H1 (cell line): ENCODE results near the gene IL13. TPM values are rescaled to one million over a fixed set of nuclear protein-coding genes. Genes with fewer than 3 reads are reported as not detected.

Source experiments
- CTCF ChIA-PET: fragments of 300-600 bp; sonication (Branson Sonifier 250); formaldehyde crosslinking; loops from one replicate; lab custom pipeline; 2021; ENCODE audit not compliant: partially characterized antibody; lab: Charles Lee
- POLR2A ChIA-PET: fragments of 300-600 bp; sonication (Branson Sonifier 250); formaldehyde crosslinking; loops from one replicate; lab custom pipeline; 2021; ENCODE audit warnings: inconsistent platforms; ENCODE audit not compliant: partially characterized antibody; lab: Charles Lee
- DNase-seq, 2 experiments: peaks; one replicate each; pipeline versions ENCODE4 v3.0.0 to v3.0.0-alpha.2; 2010 to 2022; ENCODE audit warnings: low spot score in 2 of 2, low read depth in 1 of 2, mixed read lengths in 1 of 2
- FAIRE-seq: peaks from 2 replicates; lab custom pipeline; 2011; peaks lifted over from hg19 to GRCh38; lab: Jason Lieb, UNC
- H2AFZ ChIP-seq: 2 replicates; pipeline ENCODE4 v1.8.1; 2012; ENCODE audit warnings: low read length, inconsistent platforms
- H2AK5ac ChIP-seq: 2 replicates; pipeline ENCODE4 v1.6.1; 2013; ENCODE audit warnings: low read depth, low read length
- H2BK120ac ChIP-seq: replicated peaks from 2 replicates; pipeline ENCODE3; 2013; ENCODE audit warnings: low read depth, low read length, inconsistent platforms
- H2BK12ac ChIP-seq: 2 replicates; pipeline ENCODE4 v1.6.1; 2013; ENCODE audit warnings: low read depth, low read length
- H2BK15ac ChIP-seq: 2 replicates; pipeline ENCODE4 v1.6.1; 2013; ENCODE audit warnings: low read length
- H2BK20ac ChIP-seq: 2 replicates; pipeline ENCODE4 v1.6.1; 2013; ENCODE audit warnings: low read length
- H2BK5ac ChIP-seq: 2 replicates; pipeline ENCODE4 v1.6.1; 2013; ENCODE audit warnings: low read depth, low read length
- H3K14ac ChIP-seq: 2 replicates; pipeline ENCODE4 v1.6.1; 2013; ENCODE audit warnings: inconsistent platforms; ENCODE audit not compliant: insufficient read length
- H3K18ac ChIP-seq: 2 replicates; pipeline ENCODE4 v1.6.1; 2013; ENCODE audit warnings: low read length; ENCODE audit errors: extremely low read depth
- H3K23ac ChIP-seq: 2 replicates; pipeline ENCODE4 v1.6.1; 2013; ENCODE audit warnings: inconsistent platforms; ENCODE audit not compliant: insufficient read length
- H3K23me2 ChIP-seq: 2 replicates; pipeline ENCODE4 v1.6.1; 2013; ENCODE audit warnings: low read depth, low read length
- H3K27ac ChIP-seq: 2 replicates; pipeline ENCODE4 v1.6.1; 2011; ENCODE audit warnings: low read depth, low read length, inconsistent platforms
- H3K27me3 ChIP-seq, 4 experiments: replicated peaks in 1 of 4; 1 replicate in 1 of 4; 2 replicates in 3 of 4; pipeline versions ENCODE4 v1.6.1 to v1.8.1; 2011 to 2013; ENCODE audit warnings: low read length in 3 of 4, mild to moderate bottlenecking in 3 of 4, inconsistent platforms in 2 of 4, mixed read lengths in 2 of 4, moderate library complexity in 1 of 4; ENCODE audit not compliant: control insufficient read depth in 3 of 4, insufficient read depth in 3 of 4; ENCODE audit errors: extremely low read depth in 1 of 4
- H3K36me3 ChIP-seq, 4 experiments: 2 replicates each; pipeline versions ENCODE4 v1.6.1 to v1.8.1; 2011 to 2013; ENCODE audit warnings: mild to moderate bottlenecking in 4 of 4, low read length in 3 of 4, moderate library complexity in 2 of 4, control low read depth in 1 of 4, inconsistent platforms in 1 of 4; ENCODE audit not compliant: insufficient read depth in 4 of 4, control insufficient read depth in 2 of 4
- H3K4ac ChIP-seq: replicated peaks from 2 replicates; pipeline ENCODE3; 2013; ENCODE audit warnings: low read length, low read depth, mixed read lengths, inconsistent platforms; ENCODE audit not compliant: insufficient read length
- H3K4me1 ChIP-seq, 4 experiments: replicated peaks in 1 of 4; 1 replicate in 1 of 4; 2 replicates in 3 of 4; pipeline versions ENCODE4 v1.6.1 to v1.8.1; 2011 to 2013; ENCODE audit warnings: low read length in 3 of 4, inconsistent platforms in 2 of 4, mixed read lengths in 1 of 4; ENCODE audit not compliant: insufficient read depth in 4 of 4, control insufficient read depth in 3 of 4
- H3K4me2 ChIP-seq, 2 experiments: 2 replicates each; pipeline versions ENCODE4 v1.6.1 to v1.8.1; 2011 to 2013; ENCODE audit warnings: low read depth in 2 of 2, low read length in 2 of 2, control low read depth in 1 of 2, inconsistent platforms in 1 of 2, mild to moderate bottlenecking in 1 of 2; ENCODE audit not compliant: insufficient read depth in 1 of 2
- H3K4me3 ChIP-seq, 4 experiments: fragments of 200-600, 300-600 bp in 1 of 4; sonication (generic), shearing (Covaris generic), sonication (Bioruptor Twin) in 1 of 4; 2 replicates each; pipeline versions ENCODE4 v1.5.1 to v1.8.1; 2011 to 2016; ENCODE audit warnings: low read length in 4 of 4, low read depth in 3 of 4, control low read depth in 2 of 4, inconsistent platforms in 2 of 4, mild to moderate bottlenecking in 2 of 4, mixed read lengths in 1 of 4, moderate library complexity in 1 of 4; ENCODE audit not compliant: insufficient read depth in 2 of 4; ENCODE audit errors: extremely low read depth in 1 of 4
- H3K56ac ChIP-seq: replicated peaks from 2 replicates; pipeline ENCODE3; 2013; ENCODE audit warnings: low read depth, mild to moderate bottlenecking, mixed read lengths, low read length, inconsistent platforms; ENCODE audit not compliant: insufficient read length
- H3K79me1 ChIP-seq: 2 replicates; pipeline ENCODE4 v1.6.1; 2013; ENCODE audit warnings: low read depth, low read length, control low read depth
- H3K79me2 ChIP-seq, 2 experiments: 2 replicates each; pipeline versions ENCODE4 v1.6.1 to v1.8.1; 2012 to 2013; ENCODE audit warnings: low read length in 2 of 2, mild to moderate bottlenecking in 2 of 2, inconsistent platforms in 1 of 2; ENCODE audit not compliant: insufficient read depth in 2 of 2, control insufficient read depth in 1 of 2
- H3K9ac ChIP-seq, 4 experiments: replicated peaks in 1 of 4; 1 replicate in 1 of 4; 2 replicates in 3 of 4; pipeline versions ENCODE4 v1.6.1 to v1.8.1; 2011 to 2013; ENCODE audit warnings: low read depth in 3 of 4, low read length in 3 of 4, control low read depth in 2 of 4, mild to moderate bottlenecking in 2 of 4, moderate library complexity in 2 of 4, inconsistent platforms in 1 of 4; ENCODE audit errors: extremely low read depth in 1 of 4
- H3K9me3 ChIP-seq, 2 experiments: 2 replicates each; pipeline versions ENCODE4 v1.6.1 to v1.8.1; 2012 to 2013; ENCODE audit warnings: mild to moderate bottlenecking in 2 of 2, moderate library complexity in 2 of 2, control low read depth in 1 of 2, inconsistent platforms in 1 of 2, low read depth in 1 of 2, low read length in 1 of 2, mixed read lengths in 1 of 2; ENCODE audit not compliant: insufficient read depth in 2 of 2
- H4K20me1 ChIP-seq, 2 experiments: replicated peaks in 1 of 2; 2 replicates each; pipeline versions ENCODE3 to v1.8.1; 2011 to 2013; ENCODE audit warnings: inconsistent platforms in 2 of 2, low read length in 2 of 2, mild to moderate bottlenecking in 1 of 2; ENCODE audit not compliant: insufficient read depth in 2 of 2, control insufficient read depth in 1 of 2
- H4K5ac ChIP-seq: 2 replicates; pipeline ENCODE4 v1.6.1; 2013; ENCODE audit warnings: low read length, low read depth, mixed read lengths, inconsistent platforms; ENCODE audit not compliant: insufficient read length
- H4K8ac ChIP-seq: 2 replicates; pipeline ENCODE4 v1.8.0; 2013; ENCODE audit warnings: mild to moderate bottlenecking, moderate library complexity, low read length, inconsistent platforms; ENCODE audit not compliant: insufficient read depth; ENCODE audit errors: extremely low read depth
- H4K91ac ChIP-seq: replicated peaks from 2 replicates; pipeline ENCODE3; 2013; ENCODE audit warnings: low read length, mixed read lengths, inconsistent platforms; ENCODE audit not compliant: insufficient read length
- CBX8 ChIP-seq: fragments of 300-800, 300-1000 bp; sonication (generic); IDR thresholded peaks from 2 replicates; pipeline ENCODE4 v1.7.1; 2016; ENCODE audit warnings: low read depth, low read length, borderline replicate concordance
- HDAC6 ChIP-seq: IDR thresholded peaks from one replicate; pipeline ENCODE4 v1.7.1; 2012; ENCODE audit warnings: low read depth, mild to moderate bottlenecking, inconsistent platforms, low read length, moderate library complexity
- RBBP5 ChIP-seq: IDR thresholded peaks from 2 replicates; pipeline ENCODE4 v1.7.1; 2012; ENCODE audit warnings: low read depth, mild to moderate bottlenecking, inconsistent platforms, low read length, moderate library complexity, borderline replicate concordance
- SIX5 ChIP-seq: IDR thresholded peaks from 2 replicates; pipeline ENCODE4 v1.6.1; 2011; ENCODE audit warnings: mild to moderate bottlenecking, low read depth, low read length
- SRF ChIP-seq: IDR thresholded peaks from 2 replicates; pipeline ENCODE4 v1.6.1; 2011; ENCODE audit warnings: mild to moderate bottlenecking, low read depth, low read length, moderate library complexity
- TAF1 ChIP-seq: IDR thresholded peaks from 2 replicates; pipeline ENCODE4 v1.6.1; 2011; ENCODE audit warnings: mild to moderate bottlenecking, low read depth, low read length
- WGBS, 2 experiments: shearing (Covaris generic) in 1 of 2; methylation state at CpG; one replicate each; pipeline versions ENCODE4 v1.1.6 to v1.1.7; 2013 to 2015; ENCODE audit warnings: low lambda C conversion rate in 2 of 2, mixed read lengths in 2 of 2, inconsistent platforms in 1 of 2, low coverage in 1 of 2, missing lambda C conversion rate in 1 of 2; ENCODE audit not compliant: insufficient replicate concordance in 2 of 2, insufficient coverage in 1 of 2, insufficient read length in 1 of 2; ENCODE audit errors: extremely low coverage in 1 of 2, missing lambda C conversion rate in 1 of 2; 5-methylcytosine and 5-hydroxymethylcytosine counted together
- polyA plus RNA-seq, 7 experiments: library from polyadenylated mRNA; depleted of rRNA in 3 of 7; stranded (reverse) in 5 of 7; unstranded in 2 of 7; fragments of >200 nt in 5 of 7; fragments of 200-250 nt in 2 of 7; gene quantifications; 1 replicate in 5 of 7; 2 replicates in 1 of 7; 4 replicates in 1 of 7; pipeline versions ENCODE4 v1.2.1 to v1.2.3, GENCODE V29; 2011 to 2013; ENCODE audit warnings: missing spikeins in 2 of 7, mixed read lengths in 2 of 7
- total RNA-seq: library from RNA; stranded (reverse); fragmentation: NEBNext Ultra II Directional; extraction: Animal tissue kit (Norgen Biotek cat#: 25700); gene quantifications from 2 replicates; pipeline ENCODE4 v1.2.1, GENCODE V29; 2021
- TF ChIP-seq, protein P1 (sequence below): IDR thresholded peaks from 2 replicates; pipeline ENCODE4 v1.6.1; 2012; ENCODE audit warnings: inconsistent platforms

The IL13 gene
- total and polyA plus RNA-seq, 2 of the 8 experiments (the other 6 are each of a cell fraction or from before 2014, with no cell fraction given), result not detected

DNA sequence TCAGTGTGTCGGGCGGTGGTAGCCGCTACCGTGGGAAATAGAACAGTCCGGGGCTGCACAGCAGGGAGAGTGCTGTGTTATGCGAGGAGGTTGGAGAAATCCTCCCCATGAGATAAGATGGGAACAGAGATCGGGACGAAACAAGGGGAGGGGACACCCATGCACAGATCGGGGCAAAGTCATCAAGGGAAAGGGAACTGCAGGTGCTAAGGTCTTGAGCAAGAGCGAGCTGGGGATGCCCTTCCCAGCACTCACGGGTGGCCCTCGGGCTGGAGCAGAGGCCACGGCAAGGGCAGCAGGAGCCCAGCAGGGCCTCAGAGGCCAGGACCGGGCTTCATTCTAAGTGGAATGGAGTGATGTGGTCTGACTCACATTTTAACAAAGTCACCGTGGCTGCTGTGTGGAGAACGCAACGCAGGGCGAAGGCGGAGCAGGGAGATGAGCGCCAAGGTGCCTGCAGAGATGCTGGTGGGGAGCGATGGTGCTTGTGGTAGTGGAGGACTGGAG is 7.7 kb downstream of the IL13 start:
- ChIA-PET CTCF (interaction anchor here (0.7 to 2.2 kb wide), 3 partner anchors 9 to 95 kb away, joined by 3 to 8 read pairs (median 3); no protein-coding TSS in a partner anchor), POLR2A (interaction anchor here (0.5 kb wide), 1 partner anchor 107 kb away, joined by 3 read pairs; no protein-coding TSS in a partner anchor)
- no peak overlapping the region for H4K91ac ChIP-seq
- no peak overlapping the region for H3K14ac ChIP-seq
- no peak overlapping the region for H4K5ac ChIP-seq
- 85% methylated on average over 21 of the region's 21 CpGs; no CpG with 5 or more reads in 1 of the 2 experiments for WGBS, 2 experiments
- H2AK5ac ChIP-seq, result no peak overlapping the region
- no peaks in the 10 kb centered on the region for H3K79me2 ChIP-seq
- no peak for FAIRE-seq
- no peak overlapping the region for H2BK5ac ChIP-seq
- no peak overlapping the region for H2BK15ac ChIP-seq
- TF ChIP-seq SRF (no peak), TAF1 (no peak), SIX5 (no peak), HDAC6 (no peak), RBBP5 (no peak), CBX8 (no peak)
- TF ChIP-seq, protein P1, sequence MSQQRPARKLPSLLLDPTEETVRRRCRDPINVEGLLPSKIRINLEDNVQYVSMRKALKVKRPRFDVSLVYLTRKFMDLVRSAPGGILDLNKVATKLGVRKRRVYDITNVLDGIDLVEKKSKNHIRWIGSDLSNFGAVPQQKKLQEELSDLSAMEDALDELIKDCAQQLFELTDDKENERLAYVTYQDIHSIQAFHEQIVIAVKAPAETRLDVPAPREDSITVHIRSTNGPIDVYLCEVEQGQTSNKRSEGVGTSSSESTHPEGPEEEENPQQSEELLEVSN, result no peak
- H3K27ac ChIP-seq, result no peak overlapping the region
- no peaks in the 10 kb centered on the region for H3K79me1 ChIP-seq
- peaks cover 0 to 3% (median 0%) of the 10 kb centered on the region in 4 experiments; a peak in 1 of 7 replicates for H3K4me1 ChIP-seq
- H3K4me2 ChIP-seq, result no peak overlapping the region
- no peak overlapping the region for H3K56ac ChIP-seq
- no peak overlapping the region for H2BK12ac ChIP-seq
- H3K4me3 ChIP-seq, result no peak overlapping the region
- H4K8ac ChIP-seq, result no peak overlapping the region
- no peaks in the 10 kb centered on the region; a peak in 1 of 7 replicates for H3K27me3 ChIP-seq
- no peaks in the 10 kb centered on the region for H4K20me1 ChIP-seq
- no peaks in the 10 kb centered on the region for H3K9me3 ChIP-seq
- H2AFZ ChIP-seq, result no peak overlapping the region
- no peak overlapping the region for H3K23ac ChIP-seq
- H3K9ac ChIP-seq, result no peak overlapping the region
- H2BK20ac ChIP-seq, result no peak overlapping the region
- no peak overlapping the region for H3K18ac ChIP-seq
- H2BK120ac ChIP-seq, result no peak overlapping the region
- H3K4ac ChIP-seq, result no peak overlapping the region
- no peak for DNase-seq
- H3K23me2 ChIP-seq, result no peaks in the 10 kb centered on the region
- H3K36me3 ChIP-seq, result no peaks in the 10 kb centered on the region
